GM12878 (cell line): ENCODE results near the gene S1PR4. TPM values are rescaled to one million over a fixed set of nuclear protein-coding genes. Genes with fewer than 3 reads are reported as not detected.

Experiments used
- ATAC-seq: fragments of 200-7000 bp; cut with Tn5 transposase; 3 replicates; pipeline ENCODE4 v1.9.1; 2020; ENCODE audit warnings: mild to moderate bottlenecking, moderate library complexity
- BruUV-seq: library from RNA; stranded (reverse); fragments of 400-500 nt; replicated peaks from 2 replicates; lab custom pipeline; 2021; lab: Mats Ljungman, UMichigan
- CTCF ChIA-PET: fragments of 300-600 bp; sonication (Branson Sonifier 250); formaldehyde crosslinking; extraction: SDS; loops from one replicate; lab custom pipeline; 2021; ENCODE audit warnings: inconsistent platforms; lab: Yijun Ruan, JAX
- POLR2A ChIA-PET: fragments of 350-600 bp; formaldehyde crosslinking; extraction: SDS; loops from one replicate; lab custom pipeline; 2021; ENCODE audit warnings: inconsistent platforms; lab: Charles Lee
- RAD21 ChIA-PET: fragments of 300-600 bp; sonication (Branson Sonifier 250); formaldehyde crosslinking; loops from one replicate; lab custom pipeline; 2023; ENCODE audit warnings: antibody characterized with exemption; ENCODE audit not compliant: unreplicated experiment; lab: Charles Lee
- SMC1A ChIA-PET: fragments of 300-600 bp; sonication (Branson Sonifier 250); formaldehyde crosslinking; loops from one replicate; lab custom pipeline; 2023; ENCODE audit not compliant: unreplicated experiment, uncharacterized antibody; lab: Charles Lee
- DNase-seq: peaks from one replicate; pipeline ENCODE4 v3.0.0-alpha.2; 2011; ENCODE audit warnings: low read depth, low spot score
- FAIRE-seq: peaks from 3 replicates; lab custom pipeline; 2011; peaks lifted over from hg19 to GRCh38; lab: Jason Lieb, UNC
- H2AFZ ChIP-seq: 2 replicates; pipeline ENCODE4 v1.6.0; 2011; ENCODE audit warnings: low read depth, low read length, control low read depth; ENCODE audit not compliant: control insufficient read depth
- H3K27ac ChIP-seq: 2 replicates; pipeline ENCODE4 v1.5.1; 2011; ENCODE audit warnings: control low read depth; ENCODE audit not compliant: control insufficient read depth, insufficient read depth
- H3K27me3 ChIP-seq, 2 experiments: replicated peaks in 1 of 2; 2 replicates each; pipeline versions ENCODE4 v1.6.0 to v1.6.1; 2011; ENCODE audit warnings: low read length in 1 of 2; ENCODE audit not compliant: control insufficient read depth in 2 of 2, insufficient read depth in 2 of 2
- H3K36me3 ChIP-seq, 2 experiments: 2 replicates each; pipeline ENCODE4 v1.5.1; 2011; ENCODE audit warnings: low read length in 1 of 2; ENCODE audit not compliant: control insufficient read depth in 2 of 2, insufficient read depth in 2 of 2
- H3K4me1 ChIP-seq: 2 replicates; pipeline ENCODE4 v1.6.1; 2011; ENCODE audit warnings: mild to moderate bottlenecking, low read length, moderate library complexity, mixed read lengths; ENCODE audit not compliant: control insufficient read depth, insufficient read depth
- H3K4me2 ChIP-seq: 2 replicates; pipeline ENCODE4 v1.6.0; 2011; ENCODE audit warnings: control low read depth; ENCODE audit not compliant: control insufficient read depth, insufficient read depth
- H3K4me3 ChIP-seq: fragments of 200-600 bp; sonication (generic); 2 replicates; pipeline ENCODE4 v1.5.1; 2016
- H3K79me2 ChIP-seq: 2 replicates; pipeline ENCODE4 v1.6.0; 2011; ENCODE audit warnings: low read length; ENCODE audit not compliant: control insufficient read depth, insufficient read depth
- H3K9ac ChIP-seq: 2 replicates; pipeline ENCODE4 v1.8.0; 2011; ENCODE audit warnings: low read length, control low read depth, mixed read lengths; ENCODE audit not compliant: control insufficient read depth, insufficient read depth
- H3K9me3 ChIP-seq: replicated peaks from 3 replicates; pipeline ENCODE4 v1.5.1; 2011; ENCODE audit warnings: mild to moderate bottlenecking, low read length; ENCODE audit not compliant: control insufficient read depth, insufficient read depth
- H4K20me1 ChIP-seq: 2 replicates; pipeline ENCODE4 v1.6.0; 2011; ENCODE audit not compliant: control insufficient read depth, insufficient read depth
- CBX3 ChIP-seq: fragments of 200-600 bp; sonication (generic); IDR thresholded peaks from 2 replicates; pipeline ENCODE4 v1.6.1; 2016; ENCODE audit warnings: low read depth, borderline replicate concordance
- HDAC6 ChIP-seq: fragments of 200-600 bp; sonication (generic); IDR thresholded peaks from one replicate; pipeline ENCODE4 v1.8.0; 2017; ENCODE audit warnings: antibody characterized with exemption; ENCODE audit not compliant: unreplicated experiment
- KLF5 ChIP-seq: fragments of 450-650 bp; IDR thresholded peaks from 2 replicates; pipeline ENCODE4 v1.6.1; 2014; ENCODE audit warnings: mild to moderate bottlenecking; ENCODE audit not compliant: partially characterized antibody
- MEF2A ChIP-seq: IDR thresholded peaks from 2 replicates; pipeline ENCODE4 v1.6.1; 2011; ENCODE audit warnings: low read depth, mild to moderate bottlenecking, low read length, moderate library complexity; ENCODE audit not compliant: insufficient read depth
- WGBS: methylation state at CpG from one replicate; pipeline ENCODE4 v1.1.6; 2016; ENCODE audit warnings: low lambda C conversion rate; ENCODE audit not compliant: insufficient replicate concordance, insufficient coverage; ENCODE audit errors: missing lambda C conversion rate; 5-methylcytosine and 5-hydroxymethylcytosine counted together
- in situ Hi-C: fragments of 300-500 bp; cut with MboI; formaldehyde crosslinking; loops from 9 replicates; pipeline ENCODE4 v1.14.3; 2018; ENCODE audit warnings: mixed read lengths
- intact Hi-C: fragments of 100-400 bp; cut with micrococcal nuclease; formaldehyde crosslinking; loops from one replicate; pipeline ENCODE4 v1.14.2; 2022; ENCODE audit not compliant: unreplicated experiment
- polyA plus RNA-seq, 11 experiments: library from polyadenylated mRNA; depleted of rRNA in 4 of 11; unstranded in 6 of 11; stranded (reverse) in 5 of 11; fragments of >200 nt; fragmentation: Nextera tagmentation in 4 of 11; fragmentation: Illumina TruSeq in 1 of 11; extraction: Ambion mirVana in 4 of 11; extraction: Trizol in 1 of 11; gene quantifications; 1 replicate in 1 of 11; 2 replicates in 10 of 11; pipeline versions ENCODE4 v1.2.1 to v1.2.3, GENCODE V29; 2011 to 2016; ENCODE audit warnings: inconsistent platforms in 2 of 11, missing spikeins in 2 of 11, low read depth in 1 of 11
- total RNA-seq, 4 experiments: library from RNA; depleted of rRNA in 3 of 4; stranded (reverse); fragments of >200 nt in 3 of 4; fragmentation: Illumina TruSeq in 1 of 4; extraction: Trizol in 1 of 4; gene quantifications; 2 replicates each; pipeline versions ENCODE4 v1.2.1 to v1.2.3, GENCODE V29; 2013 to 2021

Gene S1PR4
- total and polyA plus RNA-seq, 10 of the 15 experiments (the other 5 are each of a cell fraction or from before 2014, with no cell fraction given): 0.19 to 57.7 (median 32.4) TPM; not detected in 1

- Histone ChIP-seq H3K4me3 (no peak overlapping the region), H2AFZ (no peak overlapping the region), H3K4me2 (no peak overlapping the region), H4K20me1 (no peaks in the 10 kb centered on the region), H3K27me3 (no peaks in the 10 kb centered on the region), H3K79me2 (no peaks in the 10 kb centered on the region), H3K4me1 (no peaks in the 10 kb centered on the region), H3K9ac (no peak overlapping the region), H3K27ac (no peak overlapping the region), H3K36me3 (peaks cover 0 to 14% of the 10 kb centered on the region in 2 experiments; a peak in 2 of 4 replicates), H3K9me3 (no peaks in the 10 kb centered on the region)
- no peak for DNase-seq
- TF ChIP-seq HDAC6: no peak
- no peak for TF ChIP-seq CBX3
- POLR2A ChIA-PET: no interaction called here
- intact Hi-C loops (no loop called here), in situ Hi-C loops (no loop called here)
- CTCF ChIA-PET: no interaction called here
- SMC1A ChIA-PET: no interaction called here
- no peak for ATAC-seq
- no peak for FAIRE-seq
- WGBS: 95% methylated on average over 24 of the region's 35 CpGs
- RAD21 ChIA-PET: no interaction called here
- BruUV-seq: no TSS peak
These were observed 26.2 kb downstream of the S1PR4 start for GRCh38 chr19:3204646-3205275.

GRCh38 chr19:3206216-3206953, 27.8 kb downstream of the S1PR4 start:
- H3K4me2 ChIP-seq: no peak overlapping the region
- CTCF ChIA-PET: no interaction called here
- H3K79me2 ChIP-seq: no peaks in the 10 kb centered on the region
- TF ChIP-seq MEF2A (no peak), KLF5 (no peak)
- intact Hi-C loops (no loop called here), in situ Hi-C loops (no loop called here)
- H2AFZ ChIP-seq: no peak overlapping the region
- no peak for ATAC-seq
- H3K4me1 ChIP-seq: no peaks in the 10 kb centered on the region
- DNase-seq: no peak
- POLR2A ChIA-PET: no interaction called here
- BruUV-seq: no TSS peak
- no peaks in the 10 kb centered on the region for H4K20me1 ChIP-seq
- H3K4me3 ChIP-seq: no peak overlapping the region
- no peaks in the 10 kb centered on the region for H3K9me3 ChIP-seq
- H3K9ac ChIP-seq: no peak overlapping the region
- SMC1A ChIA-PET: no interaction called here
- peaks cover 0 to 14% of the 10 kb centered on the region in 2 experiments; a peak in 2 of 4 replicates for H3K36me3 ChIP-seq
- RAD21 ChIA-PET: no interaction called here
- 98% methylated on average over 25 of the region's 28 CpGs for WGBS
- no peak overlapping the region for H3K27ac ChIP-seq
- no peak for FAIRE-seq
- H3K27me3 ChIP-seq: no peaks in the 10 kb centered on the region
